Measurements from ENCODE around the gene PIK3CG.

DNA sequence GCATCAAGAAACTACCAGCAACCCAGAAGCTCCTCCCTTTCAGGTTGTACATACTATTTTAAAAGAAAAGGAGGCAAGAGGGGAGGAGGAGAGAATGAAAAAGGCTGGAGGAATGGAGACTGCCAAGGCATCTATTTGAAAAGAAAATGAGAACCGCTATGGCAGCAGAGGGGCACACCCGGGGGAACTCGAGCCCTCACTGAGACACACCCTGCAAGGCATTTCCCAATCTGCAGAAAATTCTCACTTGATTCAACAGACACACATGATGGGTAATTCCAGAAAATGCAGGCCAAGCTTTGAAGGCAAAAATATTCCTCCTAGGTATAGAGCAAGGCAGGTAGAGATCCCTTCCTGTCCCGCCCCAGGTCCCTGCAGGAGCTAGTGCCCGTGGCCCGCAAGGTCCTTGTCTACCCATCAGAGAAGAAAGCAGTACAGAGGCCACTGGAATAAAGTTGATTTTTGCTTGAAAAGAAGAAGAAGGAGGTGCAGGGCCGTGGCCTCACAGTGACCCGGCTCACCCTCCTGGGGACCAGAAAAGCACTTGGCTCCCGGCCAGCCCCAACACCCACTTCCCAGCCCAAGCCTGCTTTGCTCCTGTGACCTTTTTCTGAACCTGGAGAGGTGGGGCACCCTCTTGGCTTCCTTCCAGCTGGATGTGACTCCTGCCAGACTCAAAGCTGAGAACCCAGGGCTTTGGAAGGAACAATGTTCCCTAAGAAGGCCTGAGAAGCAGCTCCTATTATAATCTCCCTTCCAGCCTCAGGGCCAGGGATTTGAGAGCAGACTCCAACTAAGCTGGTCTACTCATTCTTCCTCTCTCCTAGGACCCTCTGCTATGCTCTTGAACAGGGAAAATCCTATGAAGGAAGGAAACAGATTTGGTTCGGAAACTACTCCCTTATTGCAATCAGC is 6.2 kb upstream of the PIK3CG start:
- TF ChIP-seq, protein P1, sequence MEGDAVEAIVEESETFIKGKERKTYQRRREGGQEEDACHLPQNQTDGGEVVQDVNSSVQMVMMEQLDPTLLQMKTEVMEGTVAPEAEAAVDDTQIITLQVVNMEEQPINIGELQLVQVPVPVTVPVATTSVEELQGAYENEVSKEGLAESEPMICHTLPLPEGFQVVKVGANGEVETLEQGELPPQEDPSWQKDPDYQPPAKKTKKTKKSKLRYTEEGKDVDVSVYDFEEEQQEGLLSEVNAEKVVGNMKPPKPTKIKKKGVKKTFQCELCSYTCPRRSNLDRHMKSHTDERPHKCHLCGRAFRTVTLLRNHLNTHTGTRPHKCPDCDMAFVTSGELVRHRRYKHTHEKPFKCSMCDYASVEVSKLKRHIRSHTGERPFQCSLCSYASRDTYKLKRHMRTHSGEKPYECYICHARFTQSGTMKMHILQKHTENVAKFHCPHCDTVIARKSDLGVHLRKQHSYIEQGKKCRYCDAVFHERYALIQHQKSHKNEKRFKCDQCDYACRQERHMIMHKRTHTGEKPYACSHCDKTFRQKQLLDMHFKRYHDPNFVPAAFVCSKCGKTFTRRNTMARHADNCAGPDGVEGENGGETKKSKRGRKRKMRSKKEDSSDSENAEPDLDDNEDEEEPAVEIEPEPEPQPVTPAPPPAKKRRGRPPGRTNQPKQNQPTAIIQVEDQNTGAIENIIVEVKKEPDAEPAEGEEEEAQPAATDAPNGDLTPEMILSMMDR (IDR thresholded peaks at IDR 0.05) = no peak
- TF ChIP-seq EZH2 (IDR thresholded peaks at IDR 0.05; ENCODE audit: borderline replicate concordance, insufficient read depth, low read depth, low read length, poor library complexity, severe bottlenecking) = no peak

Measured in B cell (primary cell).